HEK293T (cell line): ENCODE measurements around the gene TPSAB1.
"Not testable (repeated sequence)": the region's sequence is repeated elsewhere in the genome, so short reads cannot be mapped to it uniquely, and the experiment has no call there.

Source experiments
- FOXA1 ChIP-seq: fragments of 450-650 bp; IDR thresholded peaks from 2 replicates; pipeline ENCODE4 v1.6.1; 2016; ENCODE audit warnings: mild to moderate bottlenecking
- FOXM1 ChIP-seq: fragments of 450-650 bp; IDR thresholded peaks from 2 replicates; pipeline ENCODE4 v1.6.1; 2017; ENCODE audit warnings: mild to moderate bottlenecking, borderline replicate concordance
- HDGF ChIP-seq: fragments of 450-650 bp; IDR thresholded peaks from 2 replicates; pipeline ENCODE4 v1.6.1; 2017; ENCODE audit warnings: antibody characterized with exemption, borderline replicate concordance
- SUZ12 ChIP-seq: fragments of 450-650 bp; IDR thresholded peaks from 2 replicates; pipeline ENCODE4 v1.6.1; 2016; ENCODE audit warnings: mild to moderate bottlenecking
- TARDBP ChIP-seq: fragments of 450-650 bp; IDR thresholded peaks from 2 replicates; pipeline ENCODE4 v1.6.1; 2016

- not testable (repeated sequence) for TF ChIP-seq SUZ12, FOXA1, FOXM1, TARDBP, HDGF
Observed at GRCh38 chr16:1230084-1230470, 10.4 kb upstream of the TPSAB1 start, which contains the start of gene TPSB2.
